BE2C (cell line): ENCODE measurements around the gene MIGA2.

Experiments
- DNase-seq: peaks from one replicate; pipeline ENCODE4 v3.0.0-alpha.2; 2020
- H3K27me3 ChIP-seq: fragments of 250-450 bp; sonication (Bioruptor Pico); 2 replicates; pipeline ENCODE4 v1.5.1; 2020; ENCODE audit warnings: mild to moderate bottlenecking
- H3K36me3 ChIP-seq: fragments of 250-450 bp; sonication (Bioruptor Pico); 2 replicates; pipeline ENCODE4 v1.5.1; 2020; ENCODE audit warnings: mild to moderate bottlenecking
- H3K4me1 ChIP-seq: fragments of 250-450 bp; sonication (Bioruptor Pico); 2 replicates; pipeline ENCODE4 v1.5.1; 2020
- H3K4me3 ChIP-seq: 2 replicates; pipeline ENCODE4 v1.5.1; 2011; ENCODE audit warnings: low read depth, low read length
- H3K9me3 ChIP-seq: fragments of 250-450 bp; sonication (Bioruptor Pico); 2 replicates; pipeline ENCODE4 v1.5.1; 2020
- CTCF ChIP-seq: IDR thresholded peaks from 2 replicates; pipeline ENCODE4 v1.5.1; 2012; ENCODE audit warnings: mild to moderate bottlenecking, low read depth, low read length

Gene MIGA2

DNA sequence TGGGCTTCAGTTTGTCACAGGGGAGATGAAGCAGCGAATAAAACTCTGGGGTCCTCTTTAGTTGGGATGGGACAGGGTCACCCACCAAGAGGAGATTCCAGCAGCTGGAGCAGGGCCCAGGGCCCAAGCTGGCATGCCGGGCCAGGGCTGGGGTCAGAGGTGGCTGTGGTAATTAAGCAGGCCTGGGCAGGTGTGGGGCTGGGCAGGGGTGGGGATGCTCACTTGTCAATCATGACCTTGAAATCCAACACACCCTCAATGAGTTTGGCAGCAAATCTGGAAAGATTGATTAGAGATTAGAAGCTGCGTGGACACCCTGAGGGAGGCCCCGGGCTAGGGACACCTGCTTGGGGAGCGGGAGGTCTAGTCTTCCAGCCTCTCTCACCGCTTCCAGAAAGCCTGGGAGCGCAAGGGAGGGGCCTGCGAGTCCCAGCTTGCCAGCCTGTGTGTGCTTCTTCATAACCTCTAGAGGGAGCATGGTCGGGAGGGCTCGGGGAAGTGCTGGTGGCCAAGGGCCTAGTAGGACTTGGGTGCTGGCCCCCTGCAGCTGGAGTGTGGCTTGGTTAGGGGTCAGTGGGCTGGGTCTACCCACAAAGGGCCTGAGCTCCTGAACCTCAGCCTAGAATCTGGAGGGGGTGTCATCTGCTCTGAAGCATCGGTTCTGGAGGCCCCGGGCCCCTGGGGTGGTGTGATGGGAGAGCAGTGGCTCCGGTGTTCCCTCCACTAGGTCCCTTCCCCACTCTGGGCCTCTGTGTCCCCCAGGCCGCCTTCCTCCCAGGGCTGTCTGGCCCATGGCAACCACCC is 66.6 kb downstream of the MIGA2 start:
- Histone ChIP-seq H3K9me3 (no peaks in the 10 kb centered on the region), H3K4me1 (peaks cover 7% of the 10 kb centered on the region), H3K36me3 (no peaks in the 10 kb centered on the region), H3K4me3 (no peak overlapping the region), H3K27me3 (no peaks in the 10 kb centered on the region)
- peak; percentile 78 for TF ChIP-seq CTCF
- DNase-seq, result peak; percentile 77

DNA sequence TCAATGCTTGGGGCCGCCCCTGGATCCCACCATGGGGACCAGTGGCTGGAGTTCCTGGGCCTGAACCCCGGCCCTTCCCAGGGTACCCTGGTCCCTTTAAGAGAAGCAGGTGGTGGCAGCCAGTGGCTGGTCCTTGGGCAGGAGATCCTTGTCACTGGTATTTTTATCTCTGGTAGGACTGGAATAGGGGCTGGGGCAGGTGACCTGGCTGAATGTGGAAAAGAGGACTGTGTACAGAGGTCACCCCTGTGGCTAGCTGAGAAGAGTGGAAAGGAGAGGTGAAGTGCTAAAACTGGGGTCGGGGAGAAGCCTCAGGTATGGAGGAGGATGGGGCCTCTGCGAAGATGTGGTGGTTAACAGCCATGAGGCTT is 67.2 kb downstream of the MIGA2 start:
- Histone ChIP-seq H3K4me3 (no peak overlapping the region), H3K4me1 (peaks cover 7% of the 10 kb centered on the region), H3K9me3 (no peaks in the 10 kb centered on the region), H3K27me3 (no peaks in the 10 kb centered on the region), H3K36me3 (no peaks in the 10 kb centered on the region)
- no peak for DNase-seq
- TF ChIP-seq CTCF, result no peak

DNA sequence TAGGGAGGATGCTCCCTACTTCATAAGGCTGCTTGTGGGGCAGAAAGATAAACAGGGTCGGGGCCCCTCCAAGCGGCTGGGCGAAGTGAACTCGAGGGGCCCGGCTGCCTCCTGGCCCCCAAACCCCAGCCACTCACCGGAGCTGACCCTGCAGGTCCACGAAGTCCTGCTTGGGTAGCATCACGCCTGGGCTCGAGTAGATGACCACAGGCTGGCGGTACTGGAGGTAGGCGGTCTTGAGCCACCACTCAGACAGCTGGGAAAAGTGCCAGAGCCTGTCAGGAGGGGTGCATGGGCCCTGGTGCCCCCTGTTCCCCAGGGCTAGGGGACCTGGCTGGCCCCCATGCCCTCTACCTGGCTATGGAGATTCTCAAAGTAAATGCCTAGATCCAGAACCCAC is 67.6 kb downstream of the MIGA2 start:
- peaks cover 7% of the 10 kb centered on the region for H3K4me1 ChIP-seq
- no peaks in the 10 kb centered on the region for H3K27me3 ChIP-seq
- TF ChIP-seq CTCF, result no peak
- no peaks in the 10 kb centered on the region for H3K36me3 ChIP-seq
- no peak for DNase-seq
- no peaks in the 10 kb centered on the region for H3K9me3 ChIP-seq
- H3K4me3 ChIP-seq, result no peak overlapping the region

DNA sequence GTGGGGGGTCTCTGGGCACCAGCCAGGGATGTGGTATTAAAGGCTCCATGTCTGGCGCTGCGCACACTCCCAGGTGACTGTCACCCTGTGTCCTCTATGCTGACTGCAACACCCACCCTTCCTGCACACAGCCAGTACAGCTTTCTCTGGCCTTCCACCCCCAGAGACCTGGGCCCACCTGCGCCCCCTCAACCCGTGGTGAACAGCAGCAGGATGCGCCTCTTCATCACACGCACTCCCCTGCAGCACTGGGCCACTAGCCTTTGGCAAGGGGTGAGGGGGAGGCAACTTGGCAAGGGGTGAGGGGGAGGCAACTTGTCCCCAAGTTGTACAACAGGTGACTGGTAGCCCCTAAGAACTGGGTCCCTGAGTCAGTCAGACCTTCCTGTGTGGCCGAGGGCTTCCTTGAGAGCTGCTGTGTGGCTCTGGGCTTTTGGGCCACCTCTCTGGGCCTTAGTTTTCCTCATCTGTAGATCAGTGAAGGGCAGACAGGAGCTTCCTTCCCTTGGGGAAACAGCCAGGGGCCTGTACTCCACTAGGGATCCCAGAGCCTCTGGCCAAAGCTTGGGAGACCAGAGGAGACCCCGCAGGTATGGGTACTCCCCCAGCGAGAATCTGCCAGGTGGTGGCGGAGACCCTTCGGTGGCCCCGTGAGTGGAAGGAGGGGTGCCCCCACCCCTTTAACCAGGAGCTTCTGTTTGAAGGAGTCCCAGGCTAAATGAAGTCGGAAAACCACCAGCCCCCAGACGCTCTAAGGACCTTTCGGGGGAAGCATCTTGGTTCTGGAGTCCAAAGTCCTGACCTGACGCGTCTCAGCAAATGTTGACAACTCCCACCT is 69.7 kb downstream of the MIGA2 start:
- peaks cover 7% of the 10 kb centered on the region for H3K4me1 ChIP-seq
- TF ChIP-seq CTCF, result no peak
- no peak for DNase-seq
- H3K36me3 ChIP-seq, result no peaks in the 10 kb centered on the region
- no peak overlapping the region for H3K4me3 ChIP-seq
- H3K9me3 ChIP-seq, result no peaks in the 10 kb centered on the region
- H3K27me3 ChIP-seq, result no peaks in the 10 kb centered on the region

DNA sequence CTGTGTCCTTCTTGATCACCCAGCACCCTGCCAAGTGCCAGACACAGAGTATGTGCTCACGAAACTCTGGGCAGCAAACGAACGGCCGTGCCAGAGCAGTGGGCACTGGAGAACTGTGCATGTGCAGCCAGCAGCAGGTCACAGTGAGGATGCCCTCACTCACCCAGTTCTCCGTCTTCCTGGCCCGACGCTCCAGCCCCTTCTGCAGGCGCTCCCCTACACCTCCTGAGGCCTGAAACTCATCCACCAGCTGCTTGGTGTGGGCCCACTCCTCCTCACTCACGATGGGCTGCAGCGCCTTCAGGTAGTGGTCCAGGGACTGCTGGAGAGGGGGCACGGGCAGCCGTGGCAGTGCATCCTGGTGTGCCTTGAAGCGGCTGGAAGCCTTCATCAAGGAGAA is 71.2 kb downstream of the MIGA2 start:
- no peaks in the 10 kb centered on the region for H3K27me3 ChIP-seq
- no peaks in the 10 kb centered on the region for H3K36me3 ChIP-seq
- H3K9me3 ChIP-seq, result no peaks in the 10 kb centered on the region
- H3K4me1 ChIP-seq, result peaks cover 6% of the 10 kb centered on the region
- TF ChIP-seq CTCF, result no peak
- no peak for DNase-seq
- no peak overlapping the region for H3K4me3 ChIP-seq
